Germinal center (tissue), 1 donor: ENCODE data around the gene FOXI1.

Experiments used
- DNase-seq: peaks from one replicate; pipeline ENCODE4 v3.0.0; 2012; ENCODE audit warnings: mixed read lengths, low spot score

FOXI1 gene

GRCh38 chr5:170150713-170151096 is 45.0 kb downstream of the FOXI1 start:
- DNase-seq, result no peak

GRCh38 chr5:170151097-170151831 is 45.6 kb downstream of the FOXI1 start:
- DNase-seq, result no peak

GRCh38 chr5:170152767-170153166 is 47.1 kb downstream of the FOXI1 start:
- DNase-seq, result no peak

- no peak for DNase-seq
Observed at GRCh38 chr5:170154297-170154696, 48.6 kb downstream of the FOXI1 start.

GRCh38 chr5:170154744-170155143 is 49.0 kb downstream of the FOXI1 start:
- peak; percentile 54 for DNase-seq

- DNase-seq, result no peak
Observed at GRCh38 chr5:170155771-170156170, 50.1 kb downstream of the FOXI1 start.

GRCh38 chr5:170159101-170159698 is 53.5 kb downstream of the FOXI1 start:
- DNase-seq, result no peak
